Liver (tissue), 9 donors: ENCODE results near the gene ADCY7. TPM values are rescaled to one million over a fixed set of nuclear protein-coding genes. Genes with fewer than 3 reads are reported as not detected.

ENCODE experiments used
- DNase-seq: peaks from one replicate; pipeline ENCODE4 v3.0.0-alpha.2; 2017; ENCODE audit warnings: low spot score
- H3K27ac ChIP-seq, 2 donors: one replicate each; pipeline ENCODE4 v1.7.0; 2013; ENCODE audit warnings: inconsistent platforms in 2 of 2, low read length in 2 of 2, control low read depth in 1 of 2, low read depth in 1 of 2, mild to moderate bottlenecking in 1 of 2
- H3K27me3 ChIP-seq, 4 donors: one replicate each; pipeline versions ENCODE4 v1.6.1 to v1.7.0; 2013; ENCODE audit warnings: low read length in 3 of 4, inconsistent platforms in 1 of 4, mild to moderate bottlenecking in 1 of 4, moderate library complexity in 1 of 4; ENCODE audit not compliant: control insufficient read depth in 4 of 4, insufficient read depth in 4 of 4
- H3K36me3 ChIP-seq, 4 donors: one replicate each; pipeline versions ENCODE4 v1.6.1 to v1.7.0; 2013; ENCODE audit warnings: low read length in 3 of 4, mild to moderate bottlenecking in 3 of 4, low read depth in 1 of 4, moderate library complexity in 1 of 4; ENCODE audit not compliant: control insufficient read depth in 4 of 4, insufficient read depth in 3 of 4
- H3K4me1 ChIP-seq, 4 donors: one replicate each; pipeline versions ENCODE4 v1.6.1 to v1.7.0; 2013; ENCODE audit warnings: low read length in 3 of 4, mild to moderate bottlenecking in 3 of 4, moderate library complexity in 1 of 4; ENCODE audit not compliant: control insufficient read depth in 4 of 4, insufficient read depth in 4 of 4
- H3K4me3 ChIP-seq, 3 donors: one replicate each; pipeline versions ENCODE4 v1.6.1 to v1.7.0; 2013; ENCODE audit warnings: low read length in 3 of 3, control low read depth in 1 of 3, low read depth in 1 of 3, mild to moderate bottlenecking in 1 of 3
- H3K9ac ChIP-seq, 2 donors: one replicate each; pipeline ENCODE4 v1.7.0; 2013; ENCODE audit warnings: low read length in 2 of 2, mild to moderate bottlenecking in 2 of 2, moderate library complexity in 2 of 2, control low read depth in 1 of 2, low read depth in 1 of 2
- H3K9me3 ChIP-seq, 4 donors: one replicate each; pipeline versions ENCODE4 v1.6.1 to v1.7.0; 2013; ENCODE audit warnings: low read length in 3 of 4; ENCODE audit not compliant: control insufficient read depth in 4 of 4
- EGR1 ChIP-seq, 2 donors: IDR thresholded peaks; 2 replicates each; pipeline ENCODE4 v1.6.1; 2016 to 2018; ENCODE audit warnings: antibody characterized with exemption in 2 of 2, low read depth in 2 of 2
- FOXA1 ChIP-seq: IDR thresholded peaks from 2 replicates; pipeline ENCODE4 v1.6.1; 2016; ENCODE audit warnings: antibody characterized with exemption
- FOXA2 ChIP-seq: IDR thresholded peaks from 2 replicates; pipeline ENCODE4 v1.6.1; 2016; ENCODE audit warnings: antibody characterized with exemption
- GABPA ChIP-seq, 2 donors: IDR thresholded peaks in 1 of 2; conservative IDR thresholded peaks in 1 of 2; 2 replicates each; pipeline ENCODE4 v1.6.1; 2016; ENCODE audit warnings: antibody characterized with exemption in 2 of 2, mild to moderate bottlenecking in 1 of 2, moderate library complexity in 1 of 2
- HNF4A ChIP-seq, 2 donors: conservative IDR thresholded peaks; 2 replicates each; pipeline ENCODE4 v1.6.1; 2016; ENCODE audit warnings: antibody characterized with exemption in 2 of 2, mild to moderate bottlenecking in 2 of 2
- HNF4G ChIP-seq: IDR thresholded peaks from 2 replicates; pipeline ENCODE4 v1.6.1; 2016; ENCODE audit warnings: antibody characterized with exemption
- JUND ChIP-seq, 2 donors: IDR thresholded peaks; 2 replicates each; pipeline ENCODE4 v1.6.1; 2016; ENCODE audit warnings: antibody characterized with exemption in 2 of 2
- NR2F2 ChIP-seq: IDR thresholded peaks from 2 replicates; pipeline ENCODE4 v1.6.1; 2016; ENCODE audit warnings: antibody characterized with exemption
- RAD21 ChIP-seq, 2 donors: IDR thresholded peaks; 2 replicates each; pipeline ENCODE4 v1.6.1; 2016; ENCODE audit warnings: antibody characterized with exemption in 2 of 2, mild to moderate bottlenecking in 2 of 2
- REST ChIP-seq: IDR thresholded peaks from 2 replicates; pipeline ENCODE4 v1.6.1; 2016; ENCODE audit warnings: antibody characterized with exemption, mild to moderate bottlenecking
- RXRA ChIP-seq, 2 donors: IDR thresholded peaks; 2 replicates each; pipeline ENCODE4 v1.6.1; 2017 to 2018; ENCODE audit warnings: antibody characterized with exemption in 2 of 2, mild to moderate bottlenecking in 1 of 2
- SP1 ChIP-seq: IDR thresholded peaks from 2 replicates; pipeline ENCODE4 v1.6.1; 2018; ENCODE audit warnings: antibody characterized with exemption, mild to moderate bottlenecking
- TAF1 ChIP-seq: conservative IDR thresholded peaks from 2 replicates; pipeline ENCODE4 v1.6.1; 2016; ENCODE audit warnings: antibody characterized with exemption, mild to moderate bottlenecking
- YY1 ChIP-seq: IDR thresholded peaks from 2 replicates; pipeline ENCODE4 v1.6.1; 2016; ENCODE audit warnings: antibody characterized with exemption, mild to moderate bottlenecking
- ZBTB33 ChIP-seq: IDR thresholded peaks from 2 replicates; pipeline ENCODE4 v1.6.1; 2016; ENCODE audit warnings: antibody characterized with exemption
- WGBS: extraction: QIAGEN DNeasy Blood & Tissue Kit; methylation state at CpG from one replicate; pipeline ENCODE4 v1.1.7; 2013; 5-methylcytosine and 5-hydroxymethylcytosine counted together
- polyA plus RNA-seq, 2 donors: library from polyadenylated mRNA; stranded (reverse) in 1 of 2; unstranded in 1 of 2; fragments of 200-250 nt in 1 of 2; fragments of >200 nt in 1 of 2; fragmentation: Nextera tagmentation in 1 of 2; extraction: Ambion mirVana in 1 of 2; gene quantifications; one replicate each; pipeline versions ENCODE4 v1.2.1 to v1.2.3, GENCODE V29; 2013 to 2015
- total RNA-seq, 2 donors: library from RNA; depleted of rRNA; stranded (reverse); fragments of >200 nt; gene quantifications; one replicate each; pipeline ENCODE4 v1.2.3, GENCODE V29; 2014
- TF ChIP-seq, protein P1 (sequence below): fragments of 150-350 bp; IDR thresholded peaks from 2 replicates; pipeline ENCODE4 v1.5.1; 2017; ENCODE audit warnings: improper control_type of control experiment, low read depth, low read length; ENCODE audit not compliant: missing input control
- TF ChIP-seq, protein P2 (sequence below): IDR thresholded peaks from 2 replicates; pipeline ENCODE4 v1.6.1; 2016; ENCODE audit warnings: antibody characterized with exemption
- TF ChIP-seq, protein P3 (sequence below): IDR thresholded peaks from 2 replicates; pipeline ENCODE4 v1.6.1; 2016; ENCODE audit warnings: antibody characterized with exemption
- donor health status: healthy.
- donor health status: healthy.
- donor health status: healthy.
- donor health status: healthy.
- donor health status: healthy.

ADCY7 gene
- total and polyA plus RNA-seq, 4 donors, result 1.8 to 43.9 (median 7.4) TPM

DNA sequence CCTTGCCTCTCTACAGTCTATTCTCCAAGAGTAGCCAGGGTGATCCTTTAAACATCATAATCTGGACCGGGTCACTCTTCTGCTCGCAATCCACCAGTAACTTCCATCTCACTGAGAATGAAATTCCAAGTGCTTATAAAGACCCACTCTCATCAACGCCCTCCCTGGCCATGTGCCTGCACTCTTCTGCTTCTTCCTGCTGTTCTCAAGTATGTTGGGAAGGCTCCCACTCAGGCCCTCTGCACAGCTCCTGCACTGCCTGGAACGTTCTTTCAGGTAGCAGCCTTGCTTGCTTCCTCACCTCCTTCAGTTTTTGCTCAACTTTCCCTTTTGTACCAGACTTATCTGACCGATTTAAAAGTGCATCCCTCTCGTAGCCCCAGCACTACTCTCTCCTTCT is 58.0 kb downstream of the ADCY7 start:
- 91% methylated on average over 6 of the region's 6 CpGs for WGBS
- no peak overlapping the region for H3K27ac ChIP-seq
- DNase-seq, result no peak
- H3K36me3 ChIP-seq, result peaks cover 7 to 56% (median 33%) of the 10 kb centered on the region in 4 donors
- H3K9ac ChIP-seq, result no peak overlapping the region
- TF ChIP-seq REST (no peak), FOXA1 (no peak), HNF4G (no peak), TAF1 (no peak), FOXA2 (no peak), YY1 (no peak), EGR1 (IDR thresholded peaks at IDR 0.05; ENCODE audit: low read depth in 2 of 2) (no peak), GABPA (IDR thresholded peaks at IDR 0.05 in 1 of 2, conservative IDR thresholded peaks at IDR 0.05 in 1 of 2) (no peak), RXRA (IDR thresholded peaks at IDR 0.05) (no peak), JUND (IDR thresholded peaks at IDR 0.05) (no peak), SP1 (no peak), ZBTB33 (no peak), NR2F2 (no peak), HNF4A (conservative IDR thresholded peaks at IDR 0.05) (no peak), RAD21 (IDR thresholded peaks at IDR 0.05) (no peak)
- TF ChIP-seq, protein P1, sequence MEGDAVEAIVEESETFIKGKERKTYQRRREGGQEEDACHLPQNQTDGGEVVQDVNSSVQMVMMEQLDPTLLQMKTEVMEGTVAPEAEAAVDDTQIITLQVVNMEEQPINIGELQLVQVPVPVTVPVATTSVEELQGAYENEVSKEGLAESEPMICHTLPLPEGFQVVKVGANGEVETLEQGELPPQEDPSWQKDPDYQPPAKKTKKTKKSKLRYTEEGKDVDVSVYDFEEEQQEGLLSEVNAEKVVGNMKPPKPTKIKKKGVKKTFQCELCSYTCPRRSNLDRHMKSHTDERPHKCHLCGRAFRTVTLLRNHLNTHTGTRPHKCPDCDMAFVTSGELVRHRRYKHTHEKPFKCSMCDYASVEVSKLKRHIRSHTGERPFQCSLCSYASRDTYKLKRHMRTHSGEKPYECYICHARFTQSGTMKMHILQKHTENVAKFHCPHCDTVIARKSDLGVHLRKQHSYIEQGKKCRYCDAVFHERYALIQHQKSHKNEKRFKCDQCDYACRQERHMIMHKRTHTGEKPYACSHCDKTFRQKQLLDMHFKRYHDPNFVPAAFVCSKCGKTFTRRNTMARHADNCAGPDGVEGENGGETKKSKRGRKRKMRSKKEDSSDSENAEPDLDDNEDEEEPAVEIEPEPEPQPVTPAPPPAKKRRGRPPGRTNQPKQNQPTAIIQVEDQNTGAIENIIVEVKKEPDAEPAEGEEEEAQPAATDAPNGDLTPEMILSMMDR, result no peak
- TF ChIP-seq, protein P2, sequence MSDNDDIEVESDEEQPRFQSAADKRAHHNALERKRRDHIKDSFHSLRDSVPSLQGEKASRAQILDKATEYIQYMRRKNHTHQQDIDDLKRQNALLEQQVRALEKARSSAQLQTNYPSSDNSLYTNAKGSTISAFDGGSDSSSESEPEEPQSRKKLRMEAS, result no peak
- TF ChIP-seq, protein P3, sequence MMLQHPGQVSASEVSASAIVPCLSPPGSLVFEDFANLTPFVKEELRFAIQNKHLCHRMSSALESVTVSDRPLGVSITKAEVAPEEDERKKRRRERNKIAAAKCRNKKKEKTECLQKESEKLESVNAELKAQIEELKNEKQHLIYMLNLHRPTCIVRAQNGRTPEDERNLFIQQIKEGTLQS, result no peak
- H3K4me3 ChIP-seq, result no peak overlapping the region
- H3K9me3 ChIP-seq, result no peaks in the 10 kb centered on the region
- H3K4me1 ChIP-seq, result no peaks in the 10 kb centered on the region
- no peaks in the 10 kb centered on the region for H3K27me3 ChIP-seq
